Measurements from ENCODE around the gene CFAP77.

DNA sequence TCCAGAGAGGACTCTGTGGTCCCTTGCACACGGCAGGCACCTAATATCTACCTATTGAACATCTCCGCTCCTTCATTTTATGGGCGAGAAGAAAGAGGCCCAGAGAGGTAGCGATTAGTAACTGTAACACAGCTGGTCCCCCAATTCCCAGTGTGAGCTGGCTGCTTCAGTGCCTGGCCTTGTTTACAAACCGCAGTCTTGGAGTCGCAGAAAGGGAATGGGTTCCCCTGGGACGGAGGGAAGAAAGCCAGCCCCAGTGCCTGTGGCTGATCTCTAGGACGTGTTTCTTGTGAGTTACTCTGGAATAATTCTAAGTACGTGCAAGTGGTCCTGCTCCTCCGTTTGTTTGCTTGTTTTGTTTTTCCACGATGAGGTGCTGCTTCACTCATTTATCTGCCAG, 52.0 kb downstream of the CFAP77 start:
- TF ChIP-seq, protein P1, sequence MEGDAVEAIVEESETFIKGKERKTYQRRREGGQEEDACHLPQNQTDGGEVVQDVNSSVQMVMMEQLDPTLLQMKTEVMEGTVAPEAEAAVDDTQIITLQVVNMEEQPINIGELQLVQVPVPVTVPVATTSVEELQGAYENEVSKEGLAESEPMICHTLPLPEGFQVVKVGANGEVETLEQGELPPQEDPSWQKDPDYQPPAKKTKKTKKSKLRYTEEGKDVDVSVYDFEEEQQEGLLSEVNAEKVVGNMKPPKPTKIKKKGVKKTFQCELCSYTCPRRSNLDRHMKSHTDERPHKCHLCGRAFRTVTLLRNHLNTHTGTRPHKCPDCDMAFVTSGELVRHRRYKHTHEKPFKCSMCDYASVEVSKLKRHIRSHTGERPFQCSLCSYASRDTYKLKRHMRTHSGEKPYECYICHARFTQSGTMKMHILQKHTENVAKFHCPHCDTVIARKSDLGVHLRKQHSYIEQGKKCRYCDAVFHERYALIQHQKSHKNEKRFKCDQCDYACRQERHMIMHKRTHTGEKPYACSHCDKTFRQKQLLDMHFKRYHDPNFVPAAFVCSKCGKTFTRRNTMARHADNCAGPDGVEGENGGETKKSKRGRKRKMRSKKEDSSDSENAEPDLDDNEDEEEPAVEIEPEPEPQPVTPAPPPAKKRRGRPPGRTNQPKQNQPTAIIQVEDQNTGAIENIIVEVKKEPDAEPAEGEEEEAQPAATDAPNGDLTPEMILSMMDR (IDR thresholded peaks at IDR 0.05; ENCODE audit: low read depth, low read length): no peak
- TF ChIP-seq MAX (IDR thresholded peaks at IDR 0.05; ENCODE audit: low read depth, low read length) (no peak), POLR2A (IDR thresholded peaks at IDR 0.05; ENCODE audit: extremely low read depth, insufficient read length) (no peak)

Data from NB4 (cell line).